Osteocyte (in vitro differentiated cells): ENCODE data around the gene TOE1. TPM values are rescaled to one million over a fixed set of nuclear protein-coding genes. Genes with fewer than 3 reads are reported as not detected.
"Not testable (repeated sequence)": the region's sequence is repeated elsewhere in the genome, so short reads cannot be mapped to it uniquely, and the experiment has no call there.

Experiments
- DNase-seq: peaks from one replicate; pipeline ENCODE4 v3.0.0; 2021; ENCODE audit warnings: mixed read lengths; ENCODE audit not compliant: unreplicated experiment; ENCODE audit errors: extremely low spot score
- H3K27ac Mint-ChIP-seq: one replicate; pipeline ENCODE4 v1.8.0; 2021; ENCODE audit warnings: mild to moderate bottlenecking, mixed read lengths; ENCODE audit not compliant: unreplicated experiment
- H3K27me3 Mint-ChIP-seq: one replicate; pipeline ENCODE4 v1.8.0; 2021; ENCODE audit warnings: mixed read lengths; ENCODE audit not compliant: unreplicated experiment
- H3K36me3 Mint-ChIP-seq: one replicate; pipeline ENCODE4 v1.8.0; 2021; ENCODE audit warnings: mixed read lengths; ENCODE audit not compliant: unreplicated experiment
- H3K4me1 Mint-ChIP-seq: one replicate; pipeline ENCODE4 v1.8.0; 2021; ENCODE audit warnings: mixed read lengths; ENCODE audit not compliant: unreplicated experiment
- H3K4me3 Mint-ChIP-seq: one replicate; pipeline ENCODE4 v1.8.0; 2021; ENCODE audit warnings: mild to moderate bottlenecking, moderate library complexity, mixed read lengths; ENCODE audit not compliant: unreplicated experiment
- H3K9me3 Mint-ChIP-seq: one replicate; pipeline ENCODE4 v1.8.0; 2021; ENCODE audit warnings: mixed read lengths; ENCODE audit not compliant: unreplicated experiment
- CTCF ChIP-seq: fragments of 200-600 bp; sonication (generic); IDR thresholded peaks from 2 replicates; pipeline ENCODE4 v1.5.0; 2021; ENCODE audit warnings: antibody characterized with exemption, mild to moderate bottlenecking, moderate library complexity
- total RNA-seq: library from RNA; stranded (reverse); gene quantifications from 2 replicates; pipeline ENCODE4 v1.2.1, GENCODE V29; 2021

Gene TOE1
- total RNA-seq, 1 donor from 2014 or later: 8.5 TPM

GRCh38 chr1:45354838-45355237 is 14.9 kb downstream of the TOE1 start:
- no peak for DNase-seq
- Mint-ChIP-seq H3K27me3 (no peaks in the 10 kb centered on the region), H3K36me3 (no peaks in the 10 kb centered on the region), H3K4me3 (no peak overlapping the region), H3K27ac (no peak overlapping the region), H3K9me3 (no peaks in the 10 kb centered on the region), H3K4me1 (peaks cover under 1% of the 10 kb centered on the region)
- no peak for TF ChIP-seq CTCF

- Mint-ChIP-seq H3K4me3 (no peak overlapping the region), H3K4me1 (peaks cover 7% of the 10 kb centered on the region), H3K36me3 (no peaks in the 10 kb centered on the region), H3K9me3 (no peaks in the 10 kb centered on the region), H3K27me3 (no peaks in the 10 kb centered on the region), H3K27ac (no peak overlapping the region)
- no peak for TF ChIP-seq CTCF
- no peak for DNase-seq
These were observed 15.7 kb downstream of the TOE1 start for GRCh38 chr1:45355683-45356082.

GRCh38 chr1:45356186-45356585 is 16.2 kb downstream of the TOE1 start:
- peaks cover 10% of the 10 kb centered on the region for H3K4me1 Mint-ChIP-seq
- no peak for TF ChIP-seq CTCF

GRCh38 chr1:45359882-45360513 is 20.0 kb downstream of the TOE1 start:
- Mint-ChIP-seq H3K9me3 (no peaks in the 10 kb centered on the region), H3K4me1 (peaks cover 12% of the 10 kb centered on the region), H3K36me3 (no peaks in the 10 kb centered on the region), H3K27me3 (no peaks in the 10 kb centered on the region), H3K4me3 (no peak overlapping the region), H3K27ac (peak overlapping the region; percentile 58)
- no peak for DNase-seq
- TF ChIP-seq CTCF: peak; percentile 79

More at GRCh38 chr1:45356186-45356585, 16.2 kb downstream of the TOE1 start:
- Mint-ChIP-seq H3K27ac (no peak overlapping the region), H3K4me3 (no peak overlapping the region), H3K9me3 (no peaks in the 10 kb centered on the region), H3K36me3 (no peaks in the 10 kb centered on the region), H3K27me3 (no peaks in the 10 kb centered on the region)
- no peak for DNase-seq

- not testable (repeated sequence) for H3K4me3 Mint-ChIP-seq, DNase-seq, H3K9me3 Mint-ChIP-seq, H3K36me3 Mint-ChIP-seq, H3K27me3 Mint-ChIP-seq
- peaks cover 12% of the 10 kb centered on the region for H3K4me1 Mint-ChIP-seq
- H3K27ac Mint-ChIP-seq: peak overlapping the region; percentile 68
These were observed 21.0 kb downstream of the TOE1 start for GRCh38 chr1:45360981-45361380.
